Measurements from ENCODE around the gene FMN1. TPM values are rescaled to one million over a fixed set of nuclear protein-coding genes. Genes with fewer than 3 reads are reported as not detected.

FMN1 gene
- total and polyA plus RNA-seq, 10 of the 15 experiments (the other 5 are each of a cell fraction or from before 2014, with no cell fraction given), result 0.05 to 0.16 (median 0.08) TPM; not detected in 4

- TF ChIP-seq, protein P1, sequence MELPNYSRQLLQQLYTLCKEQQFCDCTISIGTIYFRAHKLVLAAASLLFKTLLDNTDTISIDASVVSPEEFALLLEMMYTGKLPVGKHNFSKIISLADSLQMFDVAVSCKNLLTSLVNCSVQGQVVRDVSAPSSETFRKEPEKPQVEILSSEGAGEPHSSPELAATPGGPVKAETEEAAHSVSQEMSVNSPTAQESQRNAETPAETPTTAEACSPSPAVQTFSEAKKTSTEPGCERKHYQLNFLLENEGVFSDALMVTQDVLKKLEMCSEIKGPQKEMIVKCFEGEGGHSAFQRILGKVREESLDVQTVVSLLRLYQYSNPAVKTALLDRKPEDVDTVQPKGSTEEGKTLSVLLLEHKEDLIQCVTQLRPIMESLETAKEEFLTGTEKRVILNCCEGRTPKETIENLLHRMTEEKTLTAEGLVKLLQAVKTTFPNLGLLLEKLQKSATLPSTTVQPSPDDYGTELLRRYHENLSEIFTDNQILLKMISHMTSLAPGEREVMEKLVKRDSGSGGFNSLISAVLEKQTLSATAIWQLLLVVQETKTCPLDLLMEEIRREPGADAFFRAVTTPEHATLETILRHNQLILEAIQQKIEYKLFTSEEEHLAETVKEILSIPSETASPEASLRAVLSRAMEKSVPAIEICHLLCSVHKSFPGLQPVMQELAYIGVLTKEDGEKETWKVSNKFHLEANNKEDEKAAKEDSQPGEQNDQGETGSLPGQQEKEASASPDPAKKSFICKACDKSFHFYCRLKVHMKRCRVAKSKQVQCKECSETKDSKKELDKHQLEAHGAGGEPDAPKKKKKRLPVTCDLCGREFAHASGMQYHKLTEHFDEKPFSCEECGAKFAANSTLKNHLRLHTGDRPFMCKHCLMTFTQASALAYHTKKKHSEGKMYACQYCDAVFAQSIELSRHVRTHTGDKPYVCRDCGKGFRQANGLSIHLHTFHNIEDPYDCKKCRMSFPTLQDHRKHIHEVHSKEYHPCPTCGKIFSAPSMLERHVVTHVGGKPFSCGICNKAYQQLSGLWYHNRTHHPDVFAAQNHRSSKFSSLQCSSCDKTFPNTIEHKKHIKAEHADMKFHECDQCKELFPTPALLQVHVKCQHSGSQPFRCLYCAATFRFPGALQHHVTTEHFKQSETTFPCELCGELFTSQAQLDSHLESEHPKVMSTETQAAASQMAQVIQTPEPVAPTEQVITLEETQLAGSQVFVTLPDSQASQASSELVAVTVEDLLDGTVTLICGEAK (IDR thresholded peaks at IDR 0.05; ENCODE audit: borderline replicate concordance), result 0 out of 2 replicates have a peak, but pooled peaks have one; percentile 28
- TF ChIP-seq ZBED1 (IDR thresholded peaks at IDR 0.05; ENCODE audit: borderline replicate concordance) (no peak), RAD21 (IDR thresholded peaks at IDR 0.05; ENCODE audit: insufficient read depth, low read depth, low read length) (peak; percentile 65), SMC3 (IDR thresholded peaks at IDR 0.05; ENCODE audit: borderline replicate concordance, low read length) (peak; percentile 61; the same call in 1 of the 2 replicates), ZSCAN29 (IDR thresholded peaks at IDR 0.05) (no peak)
Measured at GRCh38 chr15:33086500-33087121, 107.9 kb downstream of the FMN1 start (continued).

- no peak for DNase-seq (ENCODE audit: low read depth, low spot score)
- in situ Hi-C loops (cut with MboI) (loop anchor here (10.0 kb wide), 1 partner anchor 610 kb away; no protein-coding TSS in a partner anchor), intact Hi-C loops (cut with micrococcal nuclease; ENCODE audit: unreplicated experiment) (loop anchor here (5.0 to 10.0 kb wide), 4 partner anchors 48 to 618 kb away; no protein-coding TSS in a partner anchor)
- Histone ChIP-seq H2AFZ (ENCODE audit: control insufficient read depth, low read depth, low read length) (no peak overlapping the region), H3K9me3 (replicated peaks; ENCODE audit: control insufficient read depth, insufficient read depth, low read length) (no peaks in the 10 kb centered on the region), H4K20me1 (ENCODE audit: control insufficient read depth, insufficient read depth) (no peaks in the 10 kb centered on the region), H3K36me3 (ENCODE audit: control insufficient read depth in 2 of 2, insufficient read depth in 2 of 2, low read length in 1 of 2) (no peaks in the 10 kb centered on the region), H3K27me3 (replicated peaks in 1 of 2; ENCODE audit: control insufficient read depth in 2 of 2, insufficient read depth in 2 of 2, low read length in 1 of 2) (peaks cover 0 to 3% of the 10 kb centered on the region in 2 experiments; a peak in 2 of 4 replicates), H3K79me2 (ENCODE audit: control insufficient read depth, insufficient read depth, low read length) (no peaks in the 10 kb centered on the region), H3K9ac (ENCODE audit: control insufficient read depth, insufficient read depth, low read length) (no peak overlapping the region), H3K4me3 (no peak overlapping the region), H3K4me2 (ENCODE audit: control insufficient read depth, insufficient read depth) (no peak overlapping the region), H3K4me1 (ENCODE audit: control insufficient read depth, insufficient read depth, low read length) (no peaks in the 10 kb centered on the region), H3K27ac (ENCODE audit: control insufficient read depth, insufficient read depth) (no peak overlapping the region)
- ChIA-PET SMC1A (ENCODE audit: uncharacterized antibody, unreplicated experiment) (interaction anchor here (1.4 kb wide), 1 partner anchor 208 kb away, joined by 4 read pairs; no protein-coding TSS in a partner anchor), POLR2A (no interaction called here), RAD21 (ENCODE audit: unreplicated experiment) (no interaction called here), CTCF (interaction anchor here (0.7 to 2.1 kb wide), 2 partner anchors 208 to 616 kb away, joined by 3 to 8 read pairs; no protein-coding TSS in a partner anchor)
- no TSS peak for BruUV-seq (replicated peaks)
- no peak for ATAC-seq
- TF ChIP-seq CBFB (IDR thresholded peaks at IDR 0.05; ENCODE audit: low read depth), result no peak
- no peak for TF ChIP-seq ATF7 (IDR thresholded peaks at IDR 0.05; ENCODE audit: low read depth)
- TF ChIP-seq MEF2B (IDR thresholded peaks at IDR 0.05; ENCODE audit: partially characterized antibody, poor library complexity, severe bottlenecking), result no peak
- TF ChIP-seq, protein P2, sequence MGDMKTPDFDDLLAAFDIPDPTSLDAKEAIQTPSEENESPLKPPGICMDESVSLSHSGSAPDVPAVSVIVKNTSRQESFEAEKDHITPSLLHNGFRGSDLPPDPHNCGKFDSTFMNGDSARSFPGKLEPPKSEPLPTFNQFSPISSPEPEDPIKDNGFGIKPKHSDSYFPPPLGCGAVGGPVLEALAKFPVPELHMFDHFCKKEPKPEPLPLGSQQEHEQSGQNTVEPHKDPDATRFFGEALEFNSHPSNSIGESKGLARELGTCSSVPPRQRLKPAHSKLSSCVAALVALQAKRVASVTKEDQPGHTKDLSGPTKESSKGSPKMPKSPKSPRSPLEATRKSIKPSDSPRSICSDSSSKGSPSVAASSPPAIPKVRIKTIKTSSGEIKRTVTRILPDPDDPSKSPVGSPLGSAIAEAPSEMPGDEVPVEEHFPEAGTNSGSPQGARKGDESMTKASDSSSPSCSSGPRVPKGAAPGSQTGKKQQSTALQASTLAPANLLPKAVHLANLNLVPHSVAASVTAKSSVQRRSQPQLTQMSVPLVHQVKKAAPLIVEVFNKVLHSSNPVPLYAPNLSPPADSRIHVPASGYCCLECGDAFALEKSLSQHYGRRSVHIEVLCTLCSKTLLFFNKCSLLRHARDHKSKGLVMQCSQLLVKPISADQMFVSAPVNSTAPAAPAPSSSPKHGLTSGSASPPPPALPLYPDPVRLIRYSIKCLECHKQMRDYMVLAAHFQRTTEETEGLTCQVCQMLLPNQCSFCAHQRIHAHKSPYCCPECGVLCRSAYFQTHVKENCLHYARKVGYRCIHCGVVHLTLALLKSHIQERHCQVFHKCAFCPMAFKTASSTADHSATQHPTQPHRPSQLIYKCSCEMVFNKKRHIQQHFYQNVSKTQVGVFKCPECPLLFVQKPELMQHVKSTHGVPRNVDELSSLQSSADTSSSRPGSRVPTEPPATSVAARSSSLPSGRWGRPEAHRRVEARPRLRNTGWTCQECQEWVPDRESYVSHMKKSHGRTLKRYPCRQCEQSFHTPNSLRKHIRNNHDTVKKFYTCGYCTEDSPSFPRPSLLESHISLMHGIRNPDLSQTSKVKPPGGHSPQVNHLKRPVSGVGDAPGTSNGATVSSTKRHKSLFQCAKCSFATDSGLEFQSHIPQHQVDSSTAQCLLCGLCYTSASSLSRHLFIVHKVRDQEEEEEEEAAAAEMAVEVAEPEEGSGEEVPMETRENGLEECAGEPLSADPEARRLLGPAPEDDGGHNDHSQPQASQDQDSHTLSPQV (IDR thresholded peaks at IDR 0.05), result no peak
- TF ChIP-seq PML (IDR thresholded peaks at IDR 0.05; ENCODE audit: low read length), result no peak
- TF ChIP-seq IKZF1 (conservative IDR thresholded peaks at IDR 0.05), result no peak
- no peak for TF ChIP-seq FOXK2 (IDR thresholded peaks at IDR 0.05)
- 25% methylated on average over 4 of the region's 4 CpGs for whole genome bisulfite sequencing (ENCODE audit: insufficient coverage, insufficient replicate concordance, low lambda C conversion rate, missing lambda C conversion rate)
- FAIRE-seq, result no peak
Measured at GRCh38 chr15:33084661-33085060, 109.9 kb downstream of the FMN1 start.

All from GM12878 (cell line).